ENCODE measurements around the gene MOCS3. TPM values are rescaled to one million over a fixed set of nuclear protein-coding genes. Genes with fewer than 3 reads are reported as not detected.

Gene MOCS3
- total RNA-seq, 4 donors from 2014 or later = 3.3 to 5.5 (median 3.6) TPM

- no peak for TF ChIP-seq CTCF (IDR thresholded peaks at IDR 0.05)
- DNase-seq (ENCODE audit: low spot score) (no peak), ATAC-seq (ENCODE audit: low FRiP score) (no peak)
Observed at GRCh38 chr20:50926530-50926929, 32.1 kb upstream of the MOCS3 start.

GRCh38 chr20:50928469-50928868, 30.1 kb upstream of the MOCS3 start:
- no peak for ATAC-seq (ENCODE audit: low FRiP score)
- DNase-seq (ENCODE audit: low spot score) = no peak
- no peak for TF ChIP-seq CTCF (IDR thresholded peaks at IDR 0.05)

GRCh38 chr20:50929299-50930138, 29.1 kb upstream of the MOCS3 start:
- peak; percentile 69 for ATAC-seq (ENCODE audit: low FRiP score)
- peak in 2 of 3 donors; percentile 15 to 66 for TF ChIP-seq CTCF (IDR thresholded peaks at IDR 0.05)

GRCh38 chr20:50930139-50930975, 28.3 kb upstream of the MOCS3 start:
- no peak for TF ChIP-seq CTCF (IDR thresholded peaks at IDR 0.05)
- ATAC-seq (ENCODE audit: low FRiP score) (peak; percentile 12), DNase-seq (ENCODE audit: low spot score) (no peak)

More at GRCh38 chr20:50929299-50930138, 29.1 kb upstream of the MOCS3 start:
- DNase-seq (ENCODE audit: low spot score) = peak; percentile 73

- DNase-seq (ENCODE audit: low spot score) = no peak
- peak; percentile 6 for ATAC-seq (ENCODE audit: low FRiP score)
Observed at GRCh38 chr20:50930976-50931305, 27.7 kb upstream of the MOCS3 start.

More at GRCh38 chr20:50930976-50931305, 27.7 kb upstream of the MOCS3 start:
- TF ChIP-seq CTCF (IDR thresholded peaks at IDR 0.05) = no peak

Measured in omental fat pad (tissue), 4 donors.